GM23338 (cell line): ENCODE measurements around the gene CSNK1E. TPM values are rescaled to one million over a fixed set of nuclear protein-coding genes. Genes with fewer than 3 reads are reported as not detected.

Experiments used
- ATAC-seq: fragments of 200-7000 bp; cut with Tn5 transposase; 3 replicates; pipeline ENCODE4 v1.9.1; 2020
- DNase-seq: peaks from one replicate; pipeline ENCODE4 v3.0.0-alpha.2; 2015; ENCODE audit warnings: low spot score
- H2AFZ ChIP-seq: fragments of 200-600 bp; sonication (generic); 2 replicates; pipeline ENCODE4 v1.8.0; 2016; ENCODE audit warnings: antibody characterized with exemption, mild to moderate bottlenecking, moderate library complexity
- H3F3A ChIP-seq: fragments of 200-600 bp; sonication (generic); replicated peaks from 2 replicates; pipeline ENCODE4 v1.8.0; 2017; ENCODE audit warnings: antibody characterized with exemption, mixed run types, low read depth
- H3K27ac ChIP-seq: fragments of 200-600 bp; sonication (generic); 2 replicates; pipeline ENCODE4 v1.6.1; 2016; ENCODE audit warnings: low read depth
- H3K27me3 ChIP-seq: fragments of 200-600 bp; sonication (generic); 2 replicates; pipeline ENCODE4 v1.8.0; 2016; ENCODE audit warnings: mild to moderate bottlenecking, mixed run types, moderate library complexity; ENCODE audit not compliant: insufficient read depth
- H3K36me3 ChIP-seq: fragments of 200-600 bp; sonication (generic); 2 replicates; pipeline ENCODE4 v1.8.0; 2016; ENCODE audit warnings: mild to moderate bottlenecking; ENCODE audit not compliant: insufficient read depth
- H3K4me1 ChIP-seq: fragments of 200-600 bp; sonication (generic); 2 replicates; pipeline ENCODE4 v1.8.0; 2016; ENCODE audit warnings: mild to moderate bottlenecking, moderate library complexity; ENCODE audit not compliant: insufficient read depth
- H3K4me2 ChIP-seq: fragments of 200-600 bp; sonication (generic); 2 replicates; pipeline ENCODE4 v1.7.1; 2017; ENCODE audit warnings: mixed run types
- H3K4me3 ChIP-seq: fragments of 200-600 bp; sonication (generic); 2 replicates; pipeline ENCODE4 v1.6.1; 2016; ENCODE audit warnings: mixed run types
- H3K79me2 ChIP-seq: fragments of 200-600 bp; sonication (generic); replicated peaks from 2 replicates; pipeline ENCODE4 v1.8.0; 2017; ENCODE audit warnings: mild to moderate bottlenecking; ENCODE audit not compliant: insufficient read depth
- H3K9me2 ChIP-seq: fragments of 200-600 bp; sonication (generic); 2 replicates; pipeline ENCODE4 v1.8.0; 2017; ENCODE audit not compliant: insufficient read depth
- H4K20me1 ChIP-seq: fragments of 200-600 bp; sonication (generic); replicated peaks from 2 replicates; pipeline ENCODE4 v1.8.0; 2017; ENCODE audit warnings: mild to moderate bottlenecking; ENCODE audit not compliant: insufficient read depth
- H3K27ac Mint-ChIP-seq: 2 replicates; pipeline ENCODE4 v1.8.0; 2020; ENCODE audit warnings: inconsistent platforms, mild to moderate bottlenecking, moderate library complexity, mixed read lengths
- H3K27me3 Mint-ChIP-seq: 3 replicates; pipeline ENCODE4 v1.8.0; 2022; ENCODE audit warnings: low read depth, mild to moderate bottlenecking, moderate library complexity, mixed read lengths, inconsistent platforms; ENCODE audit not compliant: insufficient read depth, poor library complexity
- H3K36me3 Mint-ChIP-seq: 3 replicates; pipeline ENCODE4 v1.8.0; 2021; ENCODE audit warnings: low read depth, mild to moderate bottlenecking, inconsistent platforms, moderate library complexity, mixed read lengths
- H3K4me1 Mint-ChIP-seq: 3 replicates; pipeline ENCODE4 v1.8.0; 2020; ENCODE audit warnings: mild to moderate bottlenecking, inconsistent platforms, mixed read lengths
- H3K4me3 Mint-ChIP-seq: 3 replicates; pipeline ENCODE4 v1.8.0; 2021; ENCODE audit warnings: moderate library complexity, mild to moderate bottlenecking, inconsistent platforms, mixed read lengths
- H3K9me3 Mint-ChIP-seq: 3 replicates; pipeline ENCODE4 v1.8.0; 2020; ENCODE audit warnings: moderate library complexity, mild to moderate bottlenecking, inconsistent platforms, mixed read lengths
- CREB1 ChIP-seq: fragments of 250-450 bp; sonication (Bioruptor Pico); IDR thresholded peaks from 2 replicates; pipeline ENCODE4 v1.5.0; 2020; ENCODE audit warnings: low read depth, mild to moderate bottlenecking, moderate library complexity
- CTCF ChIP-seq, 2 experiments: fragments of 200-600 bp in 1 of 2; sonication (generic) in 1 of 2; conservative IDR thresholded peaks; 2 replicates each; pipeline versions ENCODE4 v1.5.1 to v1.6.1; 2016 to 2017; ENCODE audit warnings: antibody characterized with exemption in 2 of 2, low read depth in 2 of 2, mild to moderate bottlenecking in 2 of 2, moderate library complexity in 1 of 2
- ETS1 ChIP-seq: IDR thresholded peaks from 2 replicates; pipeline ENCODE4 v1.6.1; 2016; ENCODE audit warnings: antibody characterized with exemption
- EZH2 ChIP-seq: fragments of 200-600 bp; sonication (generic); IDR thresholded peaks from one replicate; pipeline ENCODE4 v1.8.0; 2017; ENCODE audit warnings: antibody characterized with exemption, mild to moderate bottlenecking, low read depth; ENCODE audit not compliant: unreplicated experiment
- EZH2phosphoT487 ChIP-seq: fragments of 200-600 bp; sonication (generic); IDR thresholded peaks from one replicate; pipeline ENCODE4 v1.8.1; 2018; ENCODE audit warnings: antibody characterized with exemption; ENCODE audit not compliant: unreplicated experiment
- JUNB ChIP-seq: IDR thresholded peaks from one replicate; pipeline ENCODE4 v1.6.1; 2016; ENCODE audit warnings: antibody characterized with exemption; ENCODE audit not compliant: unreplicated experiment
- NANOG ChIP-seq: IDR thresholded peaks from 2 replicates; pipeline ENCODE4 v1.6.1; 2016; ENCODE audit warnings: antibody characterized with exemption, borderline replicate concordance
- POLR2AphosphoS5 ChIP-seq: IDR thresholded peaks from 2 replicates; pipeline ENCODE4 v1.6.1; 2016; ENCODE audit warnings: antibody characterized with exemption, low read depth
- REST ChIP-seq: IDR thresholded peaks from one replicate; pipeline ENCODE4 v1.6.1; 2018; ENCODE audit warnings: antibody characterized with exemption; ENCODE audit not compliant: unreplicated experiment
- STAT1 ChIP-seq: IDR thresholded peaks from one replicate; pipeline ENCODE4 v1.6.1; 2016; ENCODE audit warnings: antibody characterized with exemption; ENCODE audit not compliant: unreplicated experiment
- ZNF114 ChIP-seq: fragments of 250-450 bp; sonication (Bioruptor Pico); IDR thresholded peaks from 2 replicates; pipeline ENCODE4 v1.5.0; 2020; ENCODE audit warnings: mild to moderate bottlenecking, moderate library complexity
- ZNF331 ChIP-seq: fragments of 250-450 bp; sonication (Bioruptor Pico); IDR thresholded peaks from 2 replicates; pipeline ENCODE4 v1.5.0; 2020; ENCODE audit warnings: low read depth, mild to moderate bottlenecking, moderate library complexity
- ZNF462 ChIP-seq: fragments of 250-450 bp; sonication (Bioruptor Pico); IDR thresholded peaks from 2 replicates; pipeline ENCODE4 v1.5.0; 2020; ENCODE audit warnings: mild to moderate bottlenecking, moderate library complexity
- polyA plus RNA-seq: library from polyadenylated mRNA; unstranded; fragments of >200 nt; fragmentation: Nextera tagmentation; extraction: Ambion mirVana; gene quantifications from 2 replicates; pipeline ENCODE4 v1.2.1, GENCODE V29; 2016
- total RNA-seq: library from RNA; depleted of rRNA; stranded (reverse); fragments of >200 nt; shearing (Covaris generic); gene quantifications from 2 replicates; pipeline ENCODE4 v1.2.3, GENCODE V29; 2014

Gene CSNK1E
- total and polyA plus RNA-seq, 2 experiments from 2014 or later: 180 to 259 TPM

- no peaks in the 10 kb centered on the region for H3K27me3 ChIP-seq
- H3K4me3 ChIP-seq: no peak overlapping the region
- ATAC-seq: no peak
- Mint-ChIP-seq H3K27ac (no peak overlapping the region), H3K27me3 (peaks cover 9% of the 10 kb centered on the region), H3K9me3 (no peaks in the 10 kb centered on the region), H3K4me3 (no peak overlapping the region), H3K4me1 (peaks cover 40% of the 10 kb centered on the region), H3K36me3 (peaks cover 12% of the 10 kb centered on the region; the same call in 2 of the 3 replicates)
- no peak overlapping the region for H3K4me2 ChIP-seq
- peaks cover 19% of the 10 kb centered on the region for H3F3A ChIP-seq
- no peak overlapping the region for H3K27ac ChIP-seq
- H3K4me1 ChIP-seq: peaks cover 28% of the 10 kb centered on the region
- no peaks in the 10 kb centered on the region for H3K36me3 ChIP-seq
- peaks cover 100% of the 10 kb centered on the region for H3K79me2 ChIP-seq
- H4K20me1 ChIP-seq: peaks cover 60% of the 10 kb centered on the region
- no peak for DNase-seq
- H3K9me2 ChIP-seq: no peaks in the 10 kb centered on the region
- TF ChIP-seq EZH2phosphoT487 (no peak), CREB1 (CRISPR knock-in tag) (no peak), ETS1 (no peak), NANOG (no peak), ZNF114 (CRISPR knock-in tag) (no peak), ZNF331 (CRISPR knock-in tag) (no peak), REST (no peak), STAT1 (no peak), EZH2 (no peak), ZNF462 (CRISPR knock-in tag) (no peak), JUNB (no peak), CTCF (conservative IDR thresholded peaks at IDR 0.05; ENCODE audit: low read depth in 2 of 2) (no peak), POLR2AphosphoS5 (no peak)
- no peak overlapping the region for H2AFZ ChIP-seq
Measured at GRCh38 chr22:38267086-38267485, 50.1 kb downstream of the CSNK1E start.
